ENCODE results near the gene E2F7.

Gene E2F7

GRCh38 chr12:77049767-77050353, 15.5 kb downstream of the E2F7 start:
- no peak for DNase-seq (ENCODE audit: low read depth)
- TF ChIP-seq CTCF (conservative IDR thresholded peaks at IDR 0.05; ENCODE audit: low read depth, low read length): peak; percentile 83
- no peak overlapping the region for H3K4me3 ChIP-seq (ENCODE audit: low read length)

- peak; percentile 35 for TF ChIP-seq CTCF (conservative IDR thresholded peaks at IDR 0.05; ENCODE audit: low read depth, low read length)
- no peak for DNase-seq (ENCODE audit: low read depth)
- no peak overlapping the region for H3K4me3 ChIP-seq (ENCODE audit: low read length)
These were observed 17.8 kb downstream of the E2F7 start for GRCh38 chr12:77047341-77048109.

GRCh38 chr12:77046468-77046867, 18.9 kb downstream of the E2F7 start:
- DNase-seq (ENCODE audit: low read depth): no peak
- no peak overlapping the region for H3K4me3 ChIP-seq (ENCODE audit: low read length)
- TF ChIP-seq CTCF (conservative IDR thresholded peaks at IDR 0.05; ENCODE audit: low read depth, low read length): no peak

GRCh38 chr12:77045183-77045582, 20.2 kb downstream of the E2F7 start:
- TF ChIP-seq CTCF (conservative IDR thresholded peaks at IDR 0.05; ENCODE audit: low read depth, low read length): no peak
- no peak for DNase-seq (ENCODE audit: low read depth)
- H3K4me3 ChIP-seq (ENCODE audit: low read length): no peak overlapping the region

- no peak for DNase-seq (ENCODE audit: low read depth)
- H3K4me3 ChIP-seq (ENCODE audit: low read length): no peak overlapping the region
- no peak for TF ChIP-seq CTCF (conservative IDR thresholded peaks at IDR 0.05; ENCODE audit: low read depth, low read length)
These were observed 20.6 kb downstream of the E2F7 start for GRCh38 chr12:77044721-77045120.

- no peak for DNase-seq (ENCODE audit: low read depth)
- no peak overlapping the region for H3K4me3 ChIP-seq (ENCODE audit: low read length)
- TF ChIP-seq CTCF (conservative IDR thresholded peaks at IDR 0.05; ENCODE audit: low read depth, low read length): no peak
These were observed 22.5 kb downstream of the E2F7 start for GRCh38 chr12:77042833-77043232.

GRCh38 chr12:77040231-77040630, 25.1 kb downstream of the E2F7 start:
- H3K4me3 ChIP-seq (ENCODE audit: low read length): no peak overlapping the region
- TF ChIP-seq CTCF (conservative IDR thresholded peaks at IDR 0.05; ENCODE audit: low read depth, low read length): no peak
- DNase-seq (ENCODE audit: low read depth): no peak
